ENCODE measurements around the gene CFAP44.

GRCh38 chr3:113454057-113454456 lies 12.8 kb upstream of the CFAP44 start:
- TF ChIP-seq CTCF (conservative IDR thresholded peaks at IDR 0.05 in 1 of 2, IDR thresholded peaks at IDR 0.05 in 1 of 2; ENCODE audit: low read depth in 1 of 2, low read length in 2 of 2) (no peak), EZH2 (IDR thresholded peaks at IDR 0.05; ENCODE audit: low read length, missing control alignments) (no peak)

All from fibroblast of lung (primary cell).